ENCODE measurements around the gene KRTAP10-9.
"Not testable (repeated sequence)": the region's sequence is repeated elsewhere in the genome, so short reads cannot be mapped to it uniquely, and the experiment has no call there.

KRTAP10-9 gene

GRCh38 chr21:44596068-44596725 lies 30.7 kb upstream of the KRTAP10-9 start:
- no peak for DNase-seq

GRCh38 chr21:44598061-44598460 lies 28.8 kb upstream of the KRTAP10-9 start:
- DNase-seq: no peak

GRCh38 chr21:44599264-44600029 lies 27.4 kb upstream of the KRTAP10-9 start:
- no peak for DNase-seq

GRCh38 chr21:44600118-44600978 lies 26.5 kb upstream of the KRTAP10-9 start, which contains the start of gene KRTAP10-7:
KRTAP10-7 (plus strand) TSS chr21:44600597; CDS start chr21:44600622, 25 bp downstream.
- DNase-seq: not testable (repeated sequence)

- not testable (repeated sequence) for DNase-seq
Measured at GRCh38 chr21:44601091-44601490, 25.8 kb upstream of the KRTAP10-9 start.

GRCh38 chr21:44601596-44602462 lies 25.1 kb upstream of the KRTAP10-9 start:
- no peak for DNase-seq

GRCh38 chr21:44602463-44602850 lies 24.4 kb upstream of the KRTAP10-9 start:
- no peak for DNase-seq

GRCh38 chr21:44603109-44603875 lies 23.6 kb upstream of the KRTAP10-9 start:
- no peak for DNase-seq

GRCh38 chr21:44603911-44604310 lies 23.0 kb upstream of the KRTAP10-9 start:
- no peak for DNase-seq

GRCh38 chr21:44606495-44606894 lies 20.4 kb upstream of the KRTAP10-9 start:
- DNase-seq: no peak

GRCh38 chr21:44609193-44609592 lies 17.7 kb upstream of the KRTAP10-9 start:
- DNase-seq: no peak

GRCh38 chr21:44610157-44610843 lies 16.6 kb upstream of the KRTAP10-9 start:
- not testable (repeated sequence) for DNase-seq

GRCh38 chr21:44611551-44611950 lies 15.3 kb upstream of the KRTAP10-9 start:
- DNase-seq: no peak

GRCh38 chr21:44612029-44612486 lies 14.8 kb upstream of the KRTAP10-9 start, which contains the start of gene KRTAP10-8:
KRTAP10-8 (plus strand) TSS chr21:44612079; CDS start chr21:44612101, 22 bp downstream.
- no peak for DNase-seq

GRCh38 chr21:44612669-44613229 lies 14.1 kb upstream of the KRTAP10-9 start:
- DNase-seq: no peak

GRCh38 chr21:44613386-44614155 lies 13.3 kb upstream of the KRTAP10-9 start:
- DNase-seq: no peak

GRCh38 chr21:44614161-44614631 lies 12.7 kb upstream of the KRTAP10-9 start:
- DNase-seq: no peak

GRCh38 chr21:44614961-44615391 lies 11.9 kb upstream of the KRTAP10-9 start:
- DNase-seq: no peak

GRCh38 chr21:44615466-44615865 lies 11.4 kb upstream of the KRTAP10-9 start:
- no peak for DNase-seq

All from stimulated activated CD4-positive, alpha-beta T cell treated with anti-CD3 and anti-CD28 coated beads, Interleukin-15, amount 100 ng/mL, for 24 hours (primary cell).